Naive thymus-derived CD4-positive, alpha-beta T cell (primary cell): ENCODE data around the gene PRKAG2. TPM values are rescaled to one million over a fixed set of nuclear protein-coding genes. Genes with fewer than 3 reads are reported as not detected.

Source experiments
- ATAC-seq: fragments of 150-1000 bp; cut with Tn5 transposase; 2 replicates; pipeline ENCODE4 v1.10.0; 2021; ENCODE audit warnings: mild to moderate bottlenecking, moderate library complexity
- CTCF ChIA-PET: fragments of 350-600 bp; sonication (Branson Sonifier 250); formaldehyde crosslinking; loops from one replicate; lab custom pipeline; 2021; ENCODE audit warnings: antibody characterized with exemption; lab: Charles Lee
- POLR2A ChIA-PET: fragments of 350-600 bp; sonication (Branson Sonifier 250); formaldehyde crosslinking; loops from one replicate; lab custom pipeline; 2021; ENCODE audit warnings: antibody characterized with exemption, inconsistent platforms; lab: Charles Lee
- DNase-seq, 9 donors: peaks; one replicate each; pipeline versions ENCODE4 v3.0.0 to v3.0.0-alpha.2; 2020 to 2022; ENCODE audit warnings: mixed read lengths in 1 of 9
- H3K27ac ChIP-seq: one replicate; pipeline ENCODE4 v1.7.0; 2013; ENCODE audit warnings: mild to moderate bottlenecking, low read depth, low read length, moderate library complexity
- H3K27me3 ChIP-seq, 2 donors: one replicate each; pipeline ENCODE4 v1.7.0; 2013; ENCODE audit warnings: low read length in 2 of 2, mild to moderate bottlenecking in 2 of 2, moderate library complexity in 2 of 2; ENCODE audit not compliant: control insufficient read depth in 2 of 2, insufficient read depth in 2 of 2
- H3K36me3 ChIP-seq, 3 experiments: 1 replicate in 2 of 3; 2 replicates in 1 of 3; pipeline ENCODE4 v1.7.0; 2013; ENCODE audit warnings: low read length in 3 of 3, mild to moderate bottlenecking in 3 of 3, moderate library complexity in 1 of 3; ENCODE audit not compliant: insufficient read depth in 3 of 3, control insufficient read depth in 2 of 3
- H3K4me1 ChIP-seq, 2 donors: one replicate each; pipeline ENCODE4 v1.7.0; 2013; ENCODE audit warnings: low read length in 2 of 2, mild to moderate bottlenecking in 2 of 2, moderate library complexity in 1 of 2; ENCODE audit not compliant: control insufficient read depth in 2 of 2, insufficient read depth in 2 of 2
- H3K4me3 ChIP-seq: 2 replicates; pipeline ENCODE4 v1.7.0; 2013; ENCODE audit warnings: mild to moderate bottlenecking, low read length
- H3K9me3 ChIP-seq, 3 experiments: 1 replicate in 2 of 3; 2 replicates in 1 of 3; pipeline ENCODE4 v1.7.0; 2013; ENCODE audit warnings: low read length in 3 of 3; ENCODE audit not compliant: control insufficient read depth in 2 of 3
- H3K27ac Mint-ChIP-seq, 9 donors: one replicate each; pipeline ENCODE4 v1.8.0; 2020 to 2022; ENCODE audit warnings: mixed read lengths in 9 of 9, mild to moderate bottlenecking in 8 of 9, moderate library complexity in 5 of 9, inconsistent platforms in 2 of 9
- H3K27me3 Mint-ChIP-seq, 5 donors: one replicate each; pipeline ENCODE4 v1.8.0; 2021 to 2022; ENCODE audit warnings: mixed read lengths in 5 of 5, mild to moderate bottlenecking in 1 of 5
- H3K36me3 Mint-ChIP-seq, 5 donors: one replicate each; pipeline ENCODE4 v1.8.0; 2020 to 2022; ENCODE audit warnings: mixed read lengths in 5 of 5, mild to moderate bottlenecking in 3 of 5, inconsistent platforms in 1 of 5
- H3K4me1 Mint-ChIP-seq, 7 donors: one replicate each; pipeline ENCODE4 v1.8.0; 2020 to 2022; ENCODE audit warnings: mixed read lengths in 7 of 7, mild to moderate bottlenecking in 3 of 7, inconsistent platforms in 1 of 7
- H3K4me3 Mint-ChIP-seq, 10 donors: one replicate each; pipeline ENCODE4 v1.8.0; 2020 to 2022; ENCODE audit warnings: mild to moderate bottlenecking in 10 of 10, mixed read lengths in 10 of 10, moderate library complexity in 6 of 10, inconsistent platforms in 2 of 10
- H3K9me3 Mint-ChIP-seq, 11 donors: one replicate each; pipeline ENCODE4 v1.8.0; 2020 to 2022; ENCODE audit warnings: mixed read lengths in 11 of 11, mild to moderate bottlenecking in 4 of 11, inconsistent platforms in 1 of 11, moderate library complexity in 1 of 11
- intact Hi-C, 2 donors: fragments of 100-400 bp; cut with micrococcal nuclease; formaldehyde crosslinking; loops; one replicate each; pipeline ENCODE4 v1.15.1; 2023
- polyA plus RNA-seq, 2 donors: library from polyadenylated mRNA; unstranded; fragments of 300-500 nt; fragmentation: Illumina TruSeq; gene quantifications; one replicate each; pipeline ENCODE4 v1.2.3, GENCODE V29; 2021
- total RNA-seq, 6 experiments: library from RNA in 5 of 6; stranded (reverse) in 5 of 6; gene quantifications; 1 replicate in 5 of 6; 2 replicates in 1 of 6; pipeline ENCODE4 v1.2.3 and lab custom pipeline; 2021 to 2026

The PRKAG2 gene
- total and polyA plus RNA-seq, 7 experiments from 2014 or later: 15.0 to 74.4 (median 55.7) TPM

DNA sequence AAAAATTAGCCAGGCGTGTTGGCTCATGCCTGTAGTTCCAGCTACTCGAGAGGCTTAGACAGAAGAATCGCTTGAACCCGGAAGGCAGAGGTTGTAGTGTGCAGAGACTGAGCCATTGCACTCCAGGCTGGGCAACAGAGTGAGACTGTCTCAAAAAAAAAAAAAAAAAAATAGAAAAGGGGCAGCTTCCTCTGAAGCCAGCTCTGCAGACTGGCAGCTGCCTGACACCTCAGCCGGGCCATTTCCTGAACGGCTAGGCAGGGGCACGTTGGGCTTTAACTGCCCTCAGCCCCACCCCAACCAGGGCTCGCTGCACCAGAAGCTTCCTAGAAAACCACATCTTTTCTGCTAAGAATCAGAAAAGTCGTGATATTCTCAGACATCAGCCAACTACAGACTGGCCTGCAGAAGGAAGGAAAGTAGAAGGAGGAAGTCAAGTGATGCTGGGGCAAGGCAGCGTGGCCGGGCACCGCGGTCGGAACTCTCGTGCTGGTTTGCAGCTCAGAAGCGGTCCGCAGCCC is 38.0 kb downstream of the PRKAG2 start:
- H3K9me3 Mint-ChIP-seq: no peaks in the 10 kb centered on the region
- peak overlapping the region; percentile 56 to 84 (median 72) for H3K4me3 Mint-ChIP-seq
- ChIA-PET POLR2A (interaction anchor here (1.1 kb wide), 1 partner anchor 37 kb away, joined by 3 read pairs; no protein-coding TSS in a partner anchor), CTCF (interaction anchor here (0.5 to 0.9 kb wide), 2 partner anchors 14 to 1489 kb away, joined by 3 read pairs; no protein-coding TSS in a partner anchor)
- peak overlapping the region in 8 of 9 donors; percentile 10 to 85 (median 62) for H3K27ac Mint-ChIP-seq
- H3K27ac ChIP-seq: peak overlapping the region; percentile 25
- no peaks in the 10 kb centered on the region for H3K27me3 ChIP-seq
- peaks cover 0 to 4% (median 0%) of the 10 kb centered on the region in 3 experiments for H3K36me3 ChIP-seq
- DNase-seq: peak in 5 of 9 donors; percentile 10 to 36 (median 20)
- H3K4me1 Mint-ChIP-seq: peaks cover 21 to 52% (median 37%) of the 10 kb centered on the region in 7 donors
- no peaks in the 10 kb centered on the region for H3K27me3 Mint-ChIP-seq
- peaks cover 0 to 12% (median 4%) of the 10 kb centered on the region in 5 donors for H3K36me3 Mint-ChIP-seq
- peak; percentile 84 for ATAC-seq
- no peaks in the 10 kb centered on the region for H3K9me3 ChIP-seq
- peak overlapping the region; percentile 15 for H3K4me3 ChIP-seq
- intact Hi-C loops: loop anchor here in 1 of 2 donors (2.0 kb wide), 1 partner anchor 38 kb away; the partner anchor contains the start of gene PRKAG2
- peaks cover 16 to 23% of the 10 kb centered on the region in 2 donors for H3K4me1 ChIP-seq

- Mint-ChIP-seq H3K36me3 (peaks cover 0 to 7% (median 0%) of the 10 kb centered on the region in 5 donors), H3K27ac (peak overlapping the region in 3 of 9 donors; percentile 33 to 56 (median 53)), H3K4me3 (peak overlapping the region in 5 of 10 donors; percentile 23 to 72 (median 49)), H3K27me3 (no peaks in the 10 kb centered on the region), H3K9me3 (no peaks in the 10 kb centered on the region), H3K4me1 (peaks cover 21 to 59% (median 34%) of the 10 kb centered on the region in 7 donors)
- ATAC-seq (no peak), DNase-seq (no peak)
- H3K9me3 ChIP-seq: no peaks in the 10 kb centered on the region
- intact Hi-C loops: loop anchor here in 1 of 2 donors (2.0 kb wide), 1 partner anchor 39 kb away; the partner anchor contains the start of gene PRKAG2
- H3K4me1 ChIP-seq: peaks cover 16 to 23% of the 10 kb centered on the region in 2 donors
- H3K4me3 ChIP-seq: no peak overlapping the region
- no peak overlapping the region for H3K27ac ChIP-seq
- CTCF ChIA-PET: interaction anchor here (0.9 kb wide), 1 partner anchor 15 kb away, joined by 3 read pairs; no protein-coding TSS in a partner anchor
- H3K27me3 ChIP-seq: no peaks in the 10 kb centered on the region
- H3K36me3 ChIP-seq: peaks cover 0 to 2% (median 0%) of the 10 kb centered on the region in 3 experiments
- POLR2A ChIA-PET: no interaction called here
These were observed 38.8 kb downstream of the PRKAG2 start for GRCh38 chr7:151838072-151838471.

DNA sequence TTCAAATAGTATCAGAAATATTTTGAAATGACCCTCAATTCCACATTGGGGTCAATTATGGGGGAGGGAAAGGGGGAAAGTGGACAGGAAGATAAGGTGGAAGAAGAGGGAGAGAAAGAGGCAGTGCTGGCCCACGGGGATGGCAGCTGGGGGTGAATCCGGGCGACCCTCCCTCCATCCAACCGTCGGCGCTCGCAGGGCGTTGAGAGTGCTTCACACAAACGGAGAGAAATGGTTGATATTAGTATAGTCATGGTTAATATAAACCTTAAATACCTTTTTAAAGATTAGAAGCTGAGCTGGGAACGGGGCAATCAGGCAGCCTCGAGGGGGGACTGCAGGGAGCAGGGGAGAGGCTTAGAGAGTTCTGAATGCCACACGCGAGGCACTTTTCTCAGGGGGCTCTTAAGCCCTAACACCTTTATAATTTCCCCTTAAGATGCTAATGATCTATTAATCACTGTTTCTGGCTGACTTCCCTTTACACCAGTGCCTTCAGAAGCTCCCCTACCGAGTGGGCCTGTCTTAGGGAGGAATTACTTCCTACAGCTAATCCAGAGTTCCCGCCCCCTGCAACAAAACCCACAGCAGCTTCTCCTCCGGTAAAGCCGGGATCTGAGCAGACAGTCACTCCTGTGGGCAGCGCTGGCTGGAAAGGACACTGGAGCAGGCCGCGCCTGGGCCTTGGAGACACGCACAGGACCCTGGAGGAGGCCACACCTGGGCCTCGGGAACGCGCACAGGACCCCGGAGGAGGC is 39.5 kb downstream of the PRKAG2 start:
- Histone ChIP-seq H3K9me3 (no peaks in the 10 kb centered on the region), H3K4me3 (no peak overlapping the region), H3K27ac (no peak overlapping the region), H3K36me3 (peaks cover 0 to 4% (median 0%) of the 10 kb centered on the region in 3 experiments), H3K4me1 (peaks cover 16 to 23% of the 10 kb centered on the region in 2 donors), H3K27me3 (no peaks in the 10 kb centered on the region)
- H3K4me1 Mint-ChIP-seq: peaks cover 22 to 63% (median 35%) of the 10 kb centered on the region in 7 donors
- intact Hi-C loops: loop anchor here in 1 of 2 donors (2.0 kb wide), 1 partner anchor 39 kb away; the partner anchor contains the start of gene PRKAG2
- ChIA-PET POLR2A (no interaction called here), CTCF (no interaction called here)
- ATAC-seq (no peak), DNase-seq (no peak)
- peak overlapping the region in 2 of 9 donors; percentile 27 to 63 for H3K27ac Mint-ChIP-seq
- peak overlapping the region in 2 of 10 donors; percentile 41 to 61 for H3K4me3 Mint-ChIP-seq
- no peaks in the 10 kb centered on the region for H3K9me3 Mint-ChIP-seq
- no peaks in the 10 kb centered on the region for H3K27me3 Mint-ChIP-seq
- H3K36me3 Mint-ChIP-seq: peaks cover 0 to 12% (median 0%) of the 10 kb centered on the region in 5 donors

DNA sequence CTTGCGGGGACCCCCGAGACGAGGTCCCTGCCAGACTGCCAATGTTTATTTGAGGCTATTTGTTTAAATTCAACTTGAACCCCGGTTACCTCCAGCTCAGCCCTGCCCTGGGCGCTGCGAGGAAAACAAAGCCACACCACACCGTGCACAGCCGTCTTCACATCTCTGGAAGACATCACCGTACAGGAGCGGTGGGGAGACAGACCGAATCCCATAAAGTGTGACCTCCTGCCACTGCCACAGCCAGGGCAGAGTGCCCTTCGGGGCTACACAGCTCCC is 40.0 kb downstream of the PRKAG2 start:
- ChIA-PET CTCF (no interaction called here), POLR2A (no interaction called here)
- Histone ChIP-seq H3K9me3 (no peaks in the 10 kb centered on the region), H3K4me1 (peaks cover 16 to 23% of the 10 kb centered on the region in 2 donors), H3K36me3 (peaks cover 0 to 4% (median 0%) of the 10 kb centered on the region in 3 experiments), H3K4me3 (no peak overlapping the region), H3K27ac (no peak overlapping the region), H3K27me3 (no peaks in the 10 kb centered on the region)
- Mint-ChIP-seq H3K9me3 (no peaks in the 10 kb centered on the region), H3K4me3 (peak overlapping the region in 1 of 10 donors; percentile 61), H3K36me3 (peaks cover 0 to 12% (median 0%) of the 10 kb centered on the region in 5 donors), H3K27ac (peak overlapping the region in 3 of 9 donors; percentile 27 to 63 (median 43)), H3K4me1 (peaks cover 22 to 63% (median 35%) of the 10 kb centered on the region in 7 donors), H3K27me3 (no peaks in the 10 kb centered on the region)
- intact Hi-C loops: no loop called here
- DNase-seq: no peak
- no peak for ATAC-seq

- H3K27me3 ChIP-seq: no peaks in the 10 kb centered on the region
- peaks cover 16 to 23% of the 10 kb centered on the region in 2 donors for H3K4me1 ChIP-seq
- H3K36me3 ChIP-seq: peaks cover 0 to 4% (median 0%) of the 10 kb centered on the region in 3 experiments
- no peak overlapping the region for H3K4me3 ChIP-seq
- H3K9me3 ChIP-seq: no peaks in the 10 kb centered on the region
- no peak for ATAC-seq
- peaks cover 22 to 63% (median 35%) of the 10 kb centered on the region in 7 donors for H3K4me1 Mint-ChIP-seq
- DNase-seq: no peak
- peak overlapping the region in 1 of 9 donors; percentile 43 for H3K27ac Mint-ChIP-seq
- ChIA-PET POLR2A (no interaction called here), CTCF (no interaction called here)
- H3K27me3 Mint-ChIP-seq: no peaks in the 10 kb centered on the region
- H3K36me3 Mint-ChIP-seq: peaks cover 0 to 12% (median 0%) of the 10 kb centered on the region in 5 donors
- intact Hi-C loops: no loop called here
- no peaks in the 10 kb centered on the region for H3K9me3 Mint-ChIP-seq
- H3K4me3 Mint-ChIP-seq: no peak overlapping the region
- H3K27ac ChIP-seq: no peak overlapping the region
These were observed 40.6 kb downstream of the PRKAG2 start for GRCh38 chr7:151836191-151836926.

- Mint-ChIP-seq H3K4me3 (no peak overlapping the region), H3K27me3 (no peaks in the 10 kb centered on the region), H3K36me3 (peaks cover 0 to 12% (median 0%) of the 10 kb centered on the region in 5 donors), H3K27ac (peak overlapping the region in 1 of 9 donors; percentile 44), H3K4me1 (peaks cover 22 to 63% (median 35%) of the 10 kb centered on the region in 7 donors), H3K9me3 (no peaks in the 10 kb centered on the region)
- ChIA-PET CTCF (no interaction called here), POLR2A (no interaction called here)
- Histone ChIP-seq H3K9me3 (no peaks in the 10 kb centered on the region), H3K36me3 (peaks cover 0 to 4% (median 0%) of the 10 kb centered on the region in 3 experiments), H3K4me3 (no peak overlapping the region), H3K4me1 (peaks cover 16 to 23% of the 10 kb centered on the region in 2 donors), H3K27me3 (no peaks in the 10 kb centered on the region), H3K27ac (no peak overlapping the region)
- ATAC-seq (no peak), DNase-seq (no peak)
- intact Hi-C loops: no loop called here
These were observed 41.3 kb downstream of the PRKAG2 start for GRCh38 chr7:151835636-151836035.
